Hematopoietic multipotent progenitor cell (in vitro differentiated cells): Measurements from ENCODE around the gene TTLL9. TPM values are rescaled to one million over a fixed set of nuclear protein-coding genes. Genes with fewer than 3 reads are reported as not detected.

ENCODE experiments used
- DNase-seq, 3 donors: peaks; one replicate each; pipeline ENCODE4 v3.0.0-alpha.2; 2011 to 2015; ENCODE audit warnings: low read depth in 2 of 3, low spot score in 2 of 3
- total RNA-seq: library from RNA; depleted of rRNA; stranded (reverse); fragments of >200 nt; gene quantifications from one replicate; pipeline ENCODE4 v1.2.3, GENCODE V29; 2012

TTLL9 gene
- total RNA-seq, 1 donor = 0.54 TPM

DNA sequence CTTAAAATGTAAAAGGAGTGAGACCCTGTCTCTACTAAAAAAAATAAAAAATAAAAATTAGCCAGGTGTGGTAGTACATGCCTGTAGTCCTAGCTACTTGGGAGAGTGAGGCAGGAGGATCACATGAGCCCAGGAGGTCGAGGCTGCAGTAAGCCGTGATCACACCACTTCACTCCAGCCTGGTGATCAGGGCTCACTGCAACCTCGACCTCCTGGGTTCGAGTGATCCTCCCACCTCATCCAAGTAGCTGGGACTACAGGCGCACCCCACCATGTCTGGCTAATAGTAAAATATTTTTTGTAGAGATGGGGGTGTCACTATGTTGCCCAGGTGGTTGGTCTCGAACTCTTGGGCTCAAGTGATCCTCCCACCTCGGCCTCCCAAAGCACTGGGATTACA lies 17.0 kb upstream of the TTLL9 start:
- DNase-seq = no peak

GRCh38 chr20:31856516-31856915 lies 13.9 kb upstream of the TTLL9 start:
- no peak for DNase-seq

DNA sequence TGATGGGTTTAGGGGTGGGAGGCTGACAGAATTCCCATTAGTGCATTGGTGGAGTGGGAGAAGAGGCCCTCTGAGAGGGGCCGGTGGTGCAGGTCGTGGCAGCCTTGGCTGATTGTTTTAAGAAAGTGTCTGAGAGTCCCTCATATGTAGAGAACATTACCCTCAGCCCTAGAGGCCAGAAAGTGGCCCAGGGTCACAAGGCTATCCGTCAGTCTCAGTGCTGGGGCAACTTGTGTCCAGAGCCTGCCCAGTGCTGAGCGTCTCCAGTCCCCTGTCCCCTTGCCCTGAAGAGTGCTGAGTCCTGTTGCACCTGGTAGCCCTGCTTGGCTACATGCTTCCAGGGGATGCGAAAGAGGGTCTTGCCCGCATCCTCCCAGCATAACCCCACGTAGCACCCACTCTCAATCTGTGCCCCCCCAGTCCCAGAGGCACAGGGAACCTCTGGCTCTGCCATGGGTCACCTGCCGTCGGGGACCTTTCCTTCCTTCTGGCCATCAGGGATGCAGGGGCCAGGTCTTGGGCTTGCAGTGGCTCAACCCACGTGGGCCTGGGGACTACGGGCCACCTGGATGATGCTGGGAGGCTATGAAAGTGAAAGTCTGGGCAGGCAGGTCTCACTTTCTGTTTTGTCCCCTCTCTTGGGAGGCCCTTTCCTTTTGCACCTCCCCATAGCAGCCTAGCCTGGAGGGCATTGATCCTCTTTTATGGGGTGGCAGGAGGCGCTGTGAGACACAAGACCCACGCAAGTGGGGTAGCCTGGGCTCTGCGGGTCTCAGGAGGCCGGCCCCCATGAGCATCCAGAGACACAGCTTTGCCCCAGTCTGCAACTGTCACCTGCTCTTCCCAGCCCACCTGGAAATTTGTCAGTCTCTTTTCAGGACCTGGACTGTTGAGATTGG lies 12.3 kb upstream of the TTLL9 start:
- DNase-seq = peak in 1 of 3 donors; percentile 60

DNA sequence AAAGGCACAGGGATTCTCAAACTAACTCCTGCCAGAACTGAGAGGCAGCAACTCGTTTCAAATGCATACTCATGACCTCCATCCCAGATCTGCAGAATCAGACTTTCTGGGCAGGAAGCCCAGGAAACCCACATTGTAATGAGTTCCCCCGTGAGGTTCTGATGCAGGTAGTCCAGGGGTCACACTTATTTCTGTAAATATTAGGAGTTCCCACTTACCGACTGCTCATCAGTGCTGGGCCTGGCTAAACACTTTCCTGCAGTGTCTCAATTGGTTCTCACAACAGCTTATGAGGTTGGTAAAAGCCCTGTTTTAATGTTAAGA lies 11.7 kb upstream of the TTLL9 start:
- no peak for DNase-seq

- no peak for DNase-seq
These were observed 11.0 kb upstream of the TTLL9 start for GRCh38 chr20:31859266-31859997.

DNA sequence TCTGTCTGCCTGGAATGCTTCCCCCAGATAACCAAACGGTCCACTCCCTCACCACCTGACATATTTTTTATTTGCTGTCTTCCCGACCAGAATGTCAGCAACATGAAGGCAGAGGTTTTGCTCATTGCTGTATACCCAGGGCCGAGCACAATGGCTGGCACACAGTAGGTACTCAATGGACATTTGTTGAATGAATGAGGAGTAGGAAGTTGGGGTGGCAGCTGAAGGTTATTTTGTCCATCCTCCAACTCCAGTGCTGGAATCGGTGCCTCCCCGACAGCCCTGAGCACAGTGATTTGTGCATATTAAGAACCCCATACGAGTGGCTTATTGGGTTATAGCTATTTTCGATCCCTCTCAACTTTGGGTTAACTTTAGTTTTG lies 10.4 kb upstream of the TTLL9 start:
- DNase-seq = no peak

GRCh38 chr20:31860390-31861134 lies 9.9 kb upstream of the TTLL9 start:
- DNase-seq = no peak

DNA sequence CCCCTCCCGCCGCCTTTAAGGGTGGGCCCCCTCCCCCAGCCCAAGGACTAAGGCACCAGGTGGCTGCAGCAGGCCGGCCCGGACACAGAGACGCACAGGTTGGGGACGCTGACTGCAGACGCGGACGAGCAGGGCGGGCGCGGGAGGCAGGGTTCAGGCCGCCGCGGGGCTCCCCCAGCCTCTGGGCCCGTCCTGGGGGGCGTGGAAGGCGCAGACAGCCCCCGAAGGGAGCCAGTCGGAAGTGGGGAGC lies 9.4 kb upstream of the TTLL9 start:
- DNase-seq = no peak

GRCh38 chr20:31861385-31862156 lies 8.9 kb upstream of the TTLL9 start:
- peak in 2 of 3 donors; percentile 78 to 82 for DNase-seq

GRCh38 chr20:31862157-31862470 lies 8.3 kb upstream of the TTLL9 start:
- DNase-seq = no peak

DNA sequence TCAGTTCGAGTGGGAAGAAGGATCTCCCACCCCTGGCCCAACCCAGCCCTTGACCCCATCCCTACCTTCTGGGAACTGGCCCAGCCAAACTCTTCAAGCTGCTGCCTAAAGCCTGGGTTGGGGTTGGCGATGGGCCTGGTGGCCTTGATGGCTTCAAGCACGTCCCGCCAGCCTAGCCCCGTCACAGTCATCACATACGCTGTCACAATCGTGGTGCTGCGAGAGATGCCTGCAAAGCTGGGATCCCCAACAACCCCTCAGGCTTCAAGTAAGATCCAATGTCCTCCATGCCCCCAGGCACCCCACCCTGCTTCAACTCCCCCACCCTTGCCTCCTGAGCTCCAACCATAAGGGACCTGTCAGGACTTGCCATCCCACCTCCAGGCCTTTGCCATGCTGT lies 7.9 kb upstream of the TTLL9 start:
- DNase-seq = no peak

- peak in 1 of 3 donors; percentile 27 for DNase-seq
These were observed 6.9 kb upstream of the TTLL9 start for GRCh38 chr20:31863296-31864085.

DNA sequence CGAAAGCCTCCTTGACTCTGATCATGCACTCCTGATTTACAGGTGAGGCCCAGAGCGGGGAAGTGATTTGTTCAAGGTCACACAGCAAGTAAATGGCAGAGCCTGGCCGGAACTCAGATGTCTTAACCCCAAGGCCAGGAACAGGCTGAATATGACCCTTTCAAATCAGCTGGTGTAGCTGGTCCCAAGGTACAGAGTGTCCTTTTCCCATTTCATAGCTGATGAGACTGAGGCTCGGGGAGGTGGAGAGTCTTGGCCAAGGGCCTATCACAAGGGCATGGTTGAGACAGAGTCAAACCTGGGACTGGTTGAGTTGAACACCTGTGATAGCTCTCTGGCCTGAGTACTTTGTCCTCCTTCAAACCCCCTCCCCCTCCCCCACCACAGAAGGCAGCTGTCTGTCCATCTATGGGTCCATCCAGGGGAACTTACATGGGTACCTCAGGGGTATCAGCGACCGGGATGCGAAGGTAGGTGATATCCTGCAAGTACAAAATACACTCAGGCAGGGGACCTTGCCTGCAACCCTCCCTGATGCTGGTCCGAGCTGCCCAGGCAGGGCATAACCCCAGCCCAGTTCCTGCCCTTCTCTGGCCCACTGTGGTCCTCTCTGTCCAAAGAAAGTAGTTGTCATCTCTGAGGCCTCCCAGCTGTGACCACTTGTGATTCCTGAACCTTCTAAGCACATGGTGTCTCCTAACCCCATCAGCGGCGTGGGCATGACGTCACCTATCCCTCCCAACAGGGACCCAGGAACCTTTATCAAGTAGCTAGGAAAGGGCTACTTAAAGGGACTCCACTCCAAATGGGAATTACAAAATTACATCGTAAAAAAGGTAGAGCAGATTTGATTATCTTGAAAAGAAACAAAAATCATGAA lies 5.7 kb upstream of the TTLL9 start:
- no peak for DNase-seq

DNA sequence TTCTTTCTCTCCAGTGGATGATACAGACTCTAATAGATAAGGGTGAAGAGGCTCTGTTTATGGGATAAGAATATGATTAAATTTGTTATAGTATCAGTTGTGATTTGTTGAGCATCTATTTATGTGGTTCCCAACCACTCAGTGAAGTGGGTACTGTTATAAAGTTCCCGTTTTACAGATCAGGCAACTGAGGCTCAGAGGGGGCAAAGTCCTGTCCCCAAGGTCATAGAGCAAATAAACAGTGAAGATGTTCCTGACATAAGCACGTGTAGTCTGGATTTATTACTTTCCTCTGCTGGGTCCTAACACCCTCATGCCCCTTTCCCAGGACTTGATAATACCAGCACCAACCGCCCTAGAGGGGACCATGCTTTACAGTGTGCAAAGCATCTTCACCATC lies 4.2 kb upstream of the TTLL9 start:
- DNase-seq = no peak

DNA sequence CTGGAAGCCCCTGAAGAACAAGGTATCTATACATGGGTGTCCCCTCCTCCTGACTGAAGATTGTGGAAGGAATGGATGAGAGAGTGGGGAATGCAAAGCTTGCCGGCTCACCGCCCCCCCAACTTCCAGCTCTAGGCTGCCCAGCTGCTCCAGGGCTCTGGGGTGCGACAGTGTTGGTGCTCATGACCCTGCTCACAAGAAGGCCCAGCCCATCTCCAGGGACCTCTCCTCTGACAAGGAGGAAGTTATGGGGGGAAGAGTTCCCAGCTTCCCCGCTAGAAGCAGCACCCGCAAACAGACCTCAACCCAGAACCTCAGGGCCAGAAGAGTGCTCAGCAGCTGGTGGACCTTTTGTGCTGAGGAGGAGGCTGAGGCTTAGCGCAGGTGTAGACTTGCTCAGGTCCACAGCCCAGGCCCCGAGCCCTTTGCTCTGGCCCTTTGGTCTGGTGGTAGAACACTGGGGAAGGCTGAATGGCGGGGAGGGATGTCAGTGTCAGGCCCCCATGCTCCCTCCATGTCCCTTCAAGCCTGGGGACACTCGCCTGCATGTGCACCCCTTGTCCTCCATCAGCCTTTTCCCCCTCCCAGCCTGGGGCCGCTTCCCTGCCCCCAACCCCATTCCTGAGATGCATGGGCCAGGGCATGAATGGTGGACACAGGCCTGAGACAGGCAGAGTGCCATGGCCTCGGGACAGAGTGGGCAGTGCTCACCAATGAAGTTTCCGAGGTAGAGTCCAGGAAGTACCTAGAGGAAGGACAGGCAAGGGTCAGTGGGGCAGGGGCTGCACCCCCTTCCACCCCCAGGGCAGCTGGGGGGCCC lies 1.4 kb upstream of the TTLL9 start:
- DNase-seq = no peak

GRCh38 chr20:31869673-31869941 lies 827 bp upstream of the TTLL9 start:
- DNase-seq = no peak

DNA sequence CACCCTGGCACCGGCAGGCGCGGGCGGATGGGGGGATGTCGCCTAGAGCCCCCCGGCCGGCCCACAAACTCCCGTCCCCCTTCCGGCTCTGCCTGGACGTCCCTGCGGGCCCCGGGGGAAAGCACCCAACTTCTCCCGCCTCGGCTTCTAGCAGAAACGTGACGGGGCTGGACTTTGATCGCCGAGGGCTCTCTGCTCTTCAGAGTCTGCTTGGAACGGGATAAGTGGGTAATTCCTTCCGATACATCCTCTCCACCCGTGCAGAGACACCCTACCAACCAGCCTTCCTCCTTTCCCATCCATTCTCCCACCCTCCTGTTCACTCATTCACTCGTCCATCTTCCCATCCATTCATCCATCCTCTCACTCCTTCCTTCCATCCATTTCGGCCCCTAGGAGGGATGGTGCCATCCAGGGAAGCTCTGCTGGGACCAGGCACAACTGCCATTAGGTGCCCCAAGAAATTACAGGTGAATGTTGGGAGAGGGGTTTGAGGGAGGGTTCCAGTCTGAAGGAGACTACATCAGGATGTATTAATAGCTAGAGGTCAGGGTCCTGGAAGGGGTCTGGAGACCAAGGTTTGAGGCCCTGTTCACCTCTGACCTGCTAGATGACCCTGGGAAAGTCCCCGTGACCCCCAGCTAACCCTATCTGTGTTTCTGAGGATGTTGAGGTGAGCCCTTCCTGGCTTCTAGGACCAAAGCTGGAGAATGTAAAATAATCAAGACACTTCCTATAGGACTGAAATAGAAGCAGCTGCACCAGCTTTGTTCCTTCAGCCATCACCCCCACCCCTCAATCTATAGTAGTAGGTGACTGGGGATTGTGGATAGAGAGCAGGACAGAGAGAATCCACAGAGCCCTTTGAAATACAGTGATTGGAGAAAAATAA lies 538 bp downstream of the TTLL9 start:
- no peak for DNase-seq

DNA sequence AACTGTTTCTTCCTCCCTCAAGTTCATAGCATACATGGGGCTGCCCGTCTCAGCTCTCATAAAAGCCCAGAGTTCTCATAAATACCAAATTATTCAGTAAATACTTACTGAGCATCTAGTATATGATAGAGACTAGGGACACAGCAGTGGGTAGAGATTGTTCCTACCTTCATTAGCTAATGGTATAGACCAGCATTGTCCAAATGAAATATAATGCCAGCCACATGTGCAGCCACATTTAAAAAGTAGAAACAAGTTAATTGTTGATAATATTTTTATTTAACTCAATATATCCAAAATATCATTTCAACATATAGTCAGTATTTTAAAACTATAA lies 1.2 kb downstream of the TTLL9 start:
- DNase-seq = no peak
